Endodermal cell (in vitro differentiated cells): Measurements from ENCODE around the gene VIPR2. TPM values are rescaled to one million over a fixed set of nuclear protein-coding genes. Genes with fewer than 3 reads are reported as not detected.
"Not testable (repeated sequence)": the region's sequence is repeated elsewhere in the genome, so short reads cannot be mapped to it uniquely, and the experiment has no call there.

ENCODE experiments used
- DNase-seq: peaks from one replicate; pipeline ENCODE4 v3.0.0-alpha.2; 2017
- H3K27ac ChIP-seq: 2 replicates; pipeline ENCODE4 v1.5.1; 2013; ENCODE audit warnings: mild to moderate bottlenecking, low read depth, low read length, moderate library complexity
- H3K27me3 ChIP-seq: 2 replicates; pipeline ENCODE4 v1.6.1; 2013; ENCODE audit warnings: mild to moderate bottlenecking, low read length, moderate library complexity; ENCODE audit not compliant: insufficient read depth, control insufficient read depth, poor library complexity, severe bottlenecking
- H3K36me3 ChIP-seq: 2 replicates; pipeline ENCODE4 v1.7.0; 2013; ENCODE audit warnings: mild to moderate bottlenecking, low read length, moderate library complexity; ENCODE audit not compliant: control insufficient read depth, insufficient read depth
- H3K4me1 ChIP-seq: one replicate; pipeline ENCODE4 v1.7.0; 2013; ENCODE audit warnings: low read length; ENCODE audit not compliant: control insufficient read depth, insufficient read depth
- H3K4me3 ChIP-seq: 2 replicates; pipeline ENCODE4 v1.5.1; 2013; ENCODE audit warnings: mild to moderate bottlenecking, low read length, moderate library complexity
- H3K9ac ChIP-seq: 2 replicates; pipeline ENCODE4 v1.6.1; 2013; ENCODE audit warnings: mild to moderate bottlenecking, low read length, moderate library complexity; ENCODE audit not compliant: poor library complexity, severe bottlenecking; ENCODE audit errors: extremely low read depth
- H3K9me3 ChIP-seq: 2 replicates; pipeline ENCODE4 v1.6.1; 2013; ENCODE audit warnings: mild to moderate bottlenecking, low read length, moderate library complexity; ENCODE audit not compliant: control insufficient read depth
- H3K27ac Mint-ChIP-seq: 2 replicates; pipeline ENCODE4 v1.8.0; 2020; ENCODE audit warnings: mixed read lengths
- H3K27me3 Mint-ChIP-seq: 2 replicates; pipeline ENCODE4 v1.8.0; 2021; ENCODE audit warnings: mild to moderate bottlenecking, mixed read lengths; ENCODE audit not compliant: insufficient read depth
- H3K36me3 Mint-ChIP-seq: 2 replicates; pipeline ENCODE4 v1.8.0; 2020; ENCODE audit warnings: low read depth, mixed read lengths
- H3K4me1 Mint-ChIP-seq: 2 replicates; pipeline ENCODE4 v1.8.0; 2020; ENCODE audit warnings: mixed read lengths
- H3K4me3 Mint-ChIP-seq: 2 replicates; pipeline ENCODE4 v1.8.0; 2020; ENCODE audit warnings: mild to moderate bottlenecking, moderate library complexity, mixed read lengths
- H3K9me3 Mint-ChIP-seq: 2 replicates; pipeline ENCODE4 v1.8.0; 2020; ENCODE audit warnings: mild to moderate bottlenecking, mixed read lengths
- WGBS, 2 experiments: methylation state at CpG; one replicate each; pipeline versions ENCODE4 v1.1.5 to v1.1.7; 2013; ENCODE audit warnings: missing lambda C conversion rate in 2 of 2, mixed read lengths in 1 of 2; ENCODE audit not compliant: insufficient coverage in 1 of 2, insufficient read length in 1 of 2; 5-methylcytosine and 5-hydroxymethylcytosine counted together
- total RNA-seq, 2 donors: library from RNA; stranded (reverse); fragmentation: NEBNext Ultra II Directional in 1 of 2; extraction: Animal tissue kit (Norgen Biotek cat#: 25700) in 1 of 2; gene quantifications; 2 replicates in 1 of 2; 3 replicates in 1 of 2; pipeline ENCODE4 v1.2.1, GENCODE V29; 2021
- TF ChIP-seq, protein P1 (sequence below): fragments of 200-600 bp; sonication (generic); conservative IDR thresholded peaks from 2 replicates; pipeline ENCODE4 v1.5.0; 2021; ENCODE audit warnings: antibody characterized with exemption, mild to moderate bottlenecking

VIPR2 gene
- total RNA-seq, 2 donors from 2014 or later = 0.64 to 1.8 TPM

- DNase-seq = no peak
- H3K36me3 Mint-ChIP-seq = peaks cover 15% of the 10 kb centered on the region
- H3K9me3 Mint-ChIP-seq = peaks cover 24% of the 10 kb centered on the region
- H3K27ac ChIP-seq = no peak overlapping the region
- no peak overlapping the region for H3K4me3 Mint-ChIP-seq
- H3K4me1 ChIP-seq = no peaks in the 10 kb centered on the region
- no peak overlapping the region for H3K27ac Mint-ChIP-seq
- peaks cover 11% of the 10 kb centered on the region for H3K4me1 Mint-ChIP-seq
- no peaks in the 10 kb centered on the region for H3K27me3 Mint-ChIP-seq
- H3K9ac ChIP-seq = no peak overlapping the region
- 93% methylated on average over 18 to 21 of the region's 21 CpGs for WGBS, 2 experiments
- no peaks in the 10 kb centered on the region for H3K36me3 ChIP-seq
- no peak overlapping the region for H3K4me3 ChIP-seq
- peaks cover 8% of the 10 kb centered on the region for H3K9me3 ChIP-seq
- H3K27me3 ChIP-seq = no peaks in the 10 kb centered on the region
- TF ChIP-seq, protein P1, sequence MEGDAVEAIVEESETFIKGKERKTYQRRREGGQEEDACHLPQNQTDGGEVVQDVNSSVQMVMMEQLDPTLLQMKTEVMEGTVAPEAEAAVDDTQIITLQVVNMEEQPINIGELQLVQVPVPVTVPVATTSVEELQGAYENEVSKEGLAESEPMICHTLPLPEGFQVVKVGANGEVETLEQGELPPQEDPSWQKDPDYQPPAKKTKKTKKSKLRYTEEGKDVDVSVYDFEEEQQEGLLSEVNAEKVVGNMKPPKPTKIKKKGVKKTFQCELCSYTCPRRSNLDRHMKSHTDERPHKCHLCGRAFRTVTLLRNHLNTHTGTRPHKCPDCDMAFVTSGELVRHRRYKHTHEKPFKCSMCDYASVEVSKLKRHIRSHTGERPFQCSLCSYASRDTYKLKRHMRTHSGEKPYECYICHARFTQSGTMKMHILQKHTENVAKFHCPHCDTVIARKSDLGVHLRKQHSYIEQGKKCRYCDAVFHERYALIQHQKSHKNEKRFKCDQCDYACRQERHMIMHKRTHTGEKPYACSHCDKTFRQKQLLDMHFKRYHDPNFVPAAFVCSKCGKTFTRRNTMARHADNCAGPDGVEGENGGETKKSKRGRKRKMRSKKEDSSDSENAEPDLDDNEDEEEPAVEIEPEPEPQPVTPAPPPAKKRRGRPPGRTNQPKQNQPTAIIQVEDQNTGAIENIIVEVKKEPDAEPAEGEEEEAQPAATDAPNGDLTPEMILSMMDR = no peak
Measured at GRCh38 chr7:159103382-159104187, 41.1 kb downstream of the VIPR2 start.

- H3K27ac Mint-ChIP-seq = no peak overlapping the region
- TF ChIP-seq, protein P1 = no peak
- peaks cover 24% of the 10 kb centered on the region for H3K9me3 Mint-ChIP-seq
- peak; percentile 39 for DNase-seq
- no peaks in the 10 kb centered on the region for H3K27me3 Mint-ChIP-seq
- 84 to 89% methylated on average over 12 to 14 of the region's 14 CpGs for WGBS, 2 experiments
- Histone ChIP-seq H3K36me3 (no peaks in the 10 kb centered on the region), H3K9ac (no peak overlapping the region), H3K4me1 (no peaks in the 10 kb centered on the region), H3K27ac (no peak overlapping the region), H3K9me3 (peaks cover 8% of the 10 kb centered on the region), H3K4me3 (no peak overlapping the region), H3K27me3 (no peaks in the 10 kb centered on the region)
- peaks cover 11% of the 10 kb centered on the region for H3K4me1 Mint-ChIP-seq
- no peak overlapping the region for H3K4me3 Mint-ChIP-seq
- H3K36me3 Mint-ChIP-seq = peaks cover 15% of the 10 kb centered on the region
Measured at GRCh38 chr7:159102681-159103381, 41.8 kb downstream of the VIPR2 start.

GRCh38 chr7:159101661-159102091, 43.0 kb downstream of the VIPR2 start:
- Mint-ChIP-seq H3K9me3 (peaks cover 24% of the 10 kb centered on the region), H3K4me1 (peaks cover 11% of the 10 kb centered on the region), H3K36me3 (peaks cover 15% of the 10 kb centered on the region)
- WGBS, 2 experiments = 94 to 95% methylated on average over 38 to 42 of the region's 42 CpGs
- H3K36me3 ChIP-seq, H3K27me3 ChIP-seq, H3K4me1 ChIP-seq, H3K4me3 Mint-ChIP-seq, H3K27me3 Mint-ChIP-seq, H3K27ac ChIP-seq, H3K4me3 ChIP-seq, H3K9ac ChIP-seq, H3K27ac Mint-ChIP-seq, H3K9me3 ChIP-seq: not testable (repeated sequence)
- peak; percentile 18 for DNase-seq

DNA sequence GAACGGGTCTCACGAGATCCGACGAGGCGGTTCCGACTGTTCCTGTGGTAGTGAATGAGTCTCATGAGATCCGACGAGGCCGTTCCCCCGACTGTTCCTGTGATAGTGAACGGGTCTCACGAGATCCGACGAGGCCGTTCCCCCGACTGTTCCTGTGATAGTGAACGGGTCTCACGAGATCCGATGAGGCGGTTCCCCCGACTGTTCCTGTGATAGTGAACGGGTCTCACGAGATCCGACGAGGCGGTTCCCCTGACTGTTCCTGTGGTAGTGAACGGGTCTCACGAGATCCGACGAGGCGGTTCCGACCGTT, 43.6 kb downstream of the VIPR2 start:
- not testable (repeated sequence) for DNase-seq, H3K27me3 Mint-ChIP-seq, H3K27me3 ChIP-seq, H3K4me1 Mint-ChIP-seq, H3K4me3 Mint-ChIP-seq, H3K9ac ChIP-seq, H3K4me3 ChIP-seq, H3K4me1 ChIP-seq, H3K36me3 ChIP-seq, H3K27ac Mint-ChIP-seq, H3K27ac ChIP-seq, H3K9me3 ChIP-seq
- peaks cover 15% of the 10 kb centered on the region for H3K36me3 Mint-ChIP-seq
- peaks cover 24% of the 10 kb centered on the region for H3K9me3 Mint-ChIP-seq
- WGBS, 2 experiments = 97 to 98% methylated on average over 14 to 33 of the region's 33 CpGs

DNA sequence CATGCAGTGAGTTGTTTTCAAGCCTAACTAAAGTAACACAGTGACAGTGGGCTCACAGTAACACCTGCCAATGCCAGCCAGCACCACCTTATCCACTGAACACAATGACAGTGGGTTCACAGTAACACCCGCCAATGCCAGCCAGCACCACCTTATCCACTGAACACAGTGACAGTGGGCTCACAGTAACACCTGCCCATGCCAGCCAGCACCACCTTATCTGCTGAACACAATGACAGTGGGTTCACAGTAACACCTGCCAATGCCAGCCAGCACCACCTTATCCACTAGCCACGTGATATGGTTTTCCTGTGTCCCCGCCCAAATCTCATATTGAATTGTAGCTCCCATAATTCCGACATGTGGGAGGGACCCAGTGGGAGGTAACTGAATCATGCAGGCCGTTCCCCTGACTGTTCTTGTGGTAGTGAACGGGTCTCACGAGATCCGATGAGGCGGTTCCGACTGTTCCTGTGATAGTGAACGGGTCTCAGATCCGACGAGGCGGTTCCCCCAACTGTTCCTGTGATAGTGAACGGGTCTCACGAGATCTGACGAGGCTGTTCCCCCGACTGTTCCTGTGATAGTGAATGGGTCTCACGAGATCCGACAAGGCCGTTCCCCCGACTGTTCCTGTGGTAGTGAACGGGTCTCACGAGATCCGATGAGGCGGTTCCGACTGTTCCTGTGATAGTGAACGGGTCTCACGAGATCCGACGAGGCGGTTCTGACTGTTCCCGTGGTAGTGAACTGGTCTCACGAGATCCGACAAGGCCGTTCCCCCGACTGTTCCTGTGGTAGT, 44.2 kb downstream of the VIPR2 start:
- not testable (repeated sequence) for H3K27ac ChIP-seq

More for the DNA sequence above, 44.2 kb downstream of the VIPR2 start:
- H3K27ac Mint-ChIP-seq, H3K27me3 ChIP-seq, H3K27me3 Mint-ChIP-seq, H3K4me1 Mint-ChIP-seq, H3K4me3 ChIP-seq, H3K4me3 Mint-ChIP-seq, H3K9ac ChIP-seq, H3K9me3 ChIP-seq, H3K36me3 ChIP-seq, H3K4me1 ChIP-seq: not testable (repeated sequence)
- peak; percentile 24 for DNase-seq
- 94 to 96% methylated on average over 36 to 37 of the region's 37 CpGs for WGBS, 2 experiments
- H3K36me3 Mint-ChIP-seq = peaks cover 15% of the 10 kb centered on the region
- peaks cover 24% of the 10 kb centered on the region for H3K9me3 Mint-ChIP-seq
